Measurements from ENCODE around the gene TNNI3.

- TF ChIP-seq CTCF (conservative IDR thresholded peaks at IDR 0.05; ENCODE audit: low read depth, low read length): no peak
- no peak for TF ChIP-seq POLR2A (IDR thresholded peaks at IDR 0.05; ENCODE audit: low read depth, low read length)
- no peak for TF ChIP-seq MXI1 (IDR thresholded peaks at IDR 0.05; ENCODE audit: borderline replicate concordance, low read depth, low read length)
- no peak for TF ChIP-seq NFE2L2 (IDR thresholded peaks at IDR 0.05; ENCODE audit: low read depth, low read length)
- TF ChIP-seq SMC3 (IDR thresholded peaks at IDR 0.05; ENCODE audit: low read depth, low read length): no peak
- no peak for TF ChIP-seq RAD21 (IDR thresholded peaks at IDR 0.05; ENCODE audit: low read length)
- no peak for TF ChIP-seq CHD1 (IDR thresholded peaks at IDR 0.05; ENCODE audit: low read depth, low read length)
These were observed 21.0 kb downstream of the TNNI3 start for GRCh38 chr19:55136399-55137102.
